ENCODE measurements around the gene INPP4B.
A peak's percentile ranks its signal among the peaks of the same experiment; 100 is the strongest.

Gene INPP4B

DNA sequence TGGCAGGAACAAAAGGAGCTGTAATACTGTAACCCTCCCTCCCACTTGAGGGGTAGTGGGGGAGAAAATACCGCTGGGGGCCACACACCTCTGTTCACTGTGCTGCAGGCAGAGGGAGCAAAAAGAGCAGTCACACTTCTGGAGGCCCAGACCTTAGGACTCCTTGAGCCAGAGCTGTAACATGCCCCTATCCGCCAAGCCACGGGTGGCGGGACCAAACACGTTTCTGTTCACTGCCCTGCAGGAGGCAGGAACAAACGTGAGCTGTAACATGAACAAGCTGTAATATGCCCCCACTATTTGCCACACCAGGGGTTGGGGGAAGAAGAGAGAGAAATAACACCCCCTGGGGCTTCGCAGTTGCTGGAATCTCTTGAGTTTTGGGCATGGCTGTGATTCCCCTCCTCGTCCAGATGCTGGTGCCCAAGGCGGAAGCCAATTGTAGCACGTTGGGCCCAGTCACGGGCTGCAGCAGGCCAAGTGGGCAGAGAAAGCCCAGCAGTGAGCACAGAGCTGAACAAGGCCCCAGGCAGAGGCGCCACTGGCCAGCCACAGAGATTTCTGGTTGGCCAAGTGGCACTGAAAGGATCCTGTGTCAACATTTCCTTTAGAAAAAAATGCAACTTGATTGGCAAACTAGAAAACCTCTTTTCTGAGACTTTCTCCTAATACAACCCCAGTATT, 509.7 kb downstream of the INPP4B start:
- Mint-ChIP-seq H3K27ac (no peak overlapping the region), H3K36me3 (no peaks in the 10 kb centered on the region), H3K4me3 (no peak overlapping the region), H3K27me3 (no peaks in the 10 kb centered on the region), H3K4me1 (no peaks in the 10 kb centered on the region), H3K9me3 (peaks cover 3% of the 10 kb centered on the region)
- ATAC-seq = peak; percentile 43

DNA sequence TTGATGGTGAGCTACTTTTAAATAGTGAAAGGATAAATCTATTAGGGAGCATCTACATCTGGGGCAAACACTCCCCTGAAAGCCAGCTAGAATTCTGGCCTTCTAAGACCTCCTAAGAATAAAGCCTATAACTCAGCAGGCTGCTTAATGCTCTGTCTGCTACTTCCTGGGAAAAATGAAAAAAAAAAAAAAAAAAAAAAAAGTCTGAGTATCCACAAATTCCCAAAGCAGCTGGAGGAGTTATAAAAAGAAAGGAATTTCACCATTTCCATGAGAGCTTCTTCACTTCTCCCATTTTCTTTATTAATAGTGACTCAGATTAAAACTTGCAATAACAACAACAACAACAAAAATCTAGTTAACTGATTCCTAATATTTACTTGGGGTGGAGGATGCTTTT, 511.2 kb downstream of the INPP4B start:
- no peak for ATAC-seq
- no peaks in the 10 kb centered on the region for H3K27me3 Mint-ChIP-seq
- H3K9me3 Mint-ChIP-seq = peaks cover 3% of the 10 kb centered on the region
- no peak overlapping the region for H3K4me3 Mint-ChIP-seq
- H3K36me3 Mint-ChIP-seq = no peaks in the 10 kb centered on the region
- no peak overlapping the region for H3K27ac Mint-ChIP-seq
- no peaks in the 10 kb centered on the region for H3K4me1 Mint-ChIP-seq

DNA sequence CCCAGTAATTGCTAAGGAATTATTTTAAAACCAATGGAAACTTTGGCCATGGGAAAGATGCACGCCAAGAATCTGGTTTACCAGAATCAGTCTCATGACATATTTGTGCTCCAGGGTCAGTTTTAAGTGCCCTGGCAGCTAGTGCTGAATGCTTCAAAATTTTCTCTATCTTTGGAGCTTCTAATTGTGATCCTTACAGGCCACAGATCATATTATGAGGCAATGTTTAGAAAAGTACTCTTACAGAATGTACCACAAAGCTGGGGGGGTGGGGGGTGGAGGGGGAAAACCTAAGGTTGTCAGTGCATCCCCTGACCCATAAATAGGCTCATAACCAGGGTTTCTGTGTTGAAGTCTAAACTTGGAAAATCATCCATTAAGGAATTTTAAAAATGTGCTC, 514.5 kb downstream of the INPP4B start:
- Mint-ChIP-seq H3K4me3 (no peak overlapping the region), H3K27ac (no peak overlapping the region), H3K36me3 (no peaks in the 10 kb centered on the region), H3K27me3 (no peaks in the 10 kb centered on the region), H3K9me3 (peaks cover 3% of the 10 kb centered on the region), H3K4me1 (no peaks in the 10 kb centered on the region)
- ATAC-seq = no peak

DNA sequence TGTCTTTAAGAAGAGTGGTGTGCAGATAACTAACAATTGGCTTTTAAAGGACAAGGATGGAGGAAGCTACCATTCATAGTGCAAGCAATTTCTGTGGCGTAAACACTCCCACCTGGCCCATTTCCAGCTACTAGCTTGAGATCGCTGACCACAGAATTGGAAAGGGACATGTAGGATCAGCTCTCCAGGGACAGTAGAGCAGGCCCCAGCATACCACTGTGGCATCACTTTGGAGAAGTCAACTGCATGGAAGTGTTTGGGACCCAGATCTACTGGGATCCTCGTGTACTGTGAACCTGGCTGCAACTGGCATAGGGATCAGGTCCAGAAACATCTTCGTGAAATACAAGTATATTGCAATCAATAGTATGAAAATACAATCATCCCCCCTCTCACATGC, 515.0 kb downstream of the INPP4B start:
- H3K36me3 Mint-ChIP-seq = no peaks in the 10 kb centered on the region
- H3K27ac Mint-ChIP-seq = no peak overlapping the region
- H3K27me3 Mint-ChIP-seq = no peaks in the 10 kb centered on the region
- H3K9me3 Mint-ChIP-seq = peaks cover 3% of the 10 kb centered on the region
- H3K4me1 Mint-ChIP-seq = no peaks in the 10 kb centered on the region
- no peak for ATAC-seq
- H3K4me3 Mint-ChIP-seq = no peak overlapping the region

DNA sequence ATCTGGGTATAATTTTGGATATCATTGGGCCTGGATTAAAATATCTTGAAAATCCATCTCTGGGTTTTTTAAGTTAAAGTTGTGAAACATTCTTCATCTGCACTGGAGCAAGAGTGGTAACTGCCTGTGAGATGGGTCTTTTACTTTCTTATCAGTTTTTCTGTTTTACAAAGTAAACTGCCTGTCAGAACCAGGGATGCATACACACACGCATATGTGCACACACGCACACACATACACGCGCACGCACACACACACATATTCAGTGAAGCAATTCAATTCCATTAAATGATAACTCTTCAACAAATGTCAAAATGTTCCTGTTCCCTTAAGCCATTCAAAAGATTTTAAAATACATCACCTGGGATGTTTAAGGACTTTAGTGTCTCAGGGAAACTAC, 515.8 kb downstream of the INPP4B start:
- Mint-ChIP-seq H3K36me3 (no peaks in the 10 kb centered on the region), H3K27me3 (no peaks in the 10 kb centered on the region), H3K27ac (no peak overlapping the region), H3K4me1 (no peaks in the 10 kb centered on the region), H3K4me3 (no peak overlapping the region), H3K9me3 (peaks cover 3% of the 10 kb centered on the region)
- no peak for ATAC-seq

DNA sequence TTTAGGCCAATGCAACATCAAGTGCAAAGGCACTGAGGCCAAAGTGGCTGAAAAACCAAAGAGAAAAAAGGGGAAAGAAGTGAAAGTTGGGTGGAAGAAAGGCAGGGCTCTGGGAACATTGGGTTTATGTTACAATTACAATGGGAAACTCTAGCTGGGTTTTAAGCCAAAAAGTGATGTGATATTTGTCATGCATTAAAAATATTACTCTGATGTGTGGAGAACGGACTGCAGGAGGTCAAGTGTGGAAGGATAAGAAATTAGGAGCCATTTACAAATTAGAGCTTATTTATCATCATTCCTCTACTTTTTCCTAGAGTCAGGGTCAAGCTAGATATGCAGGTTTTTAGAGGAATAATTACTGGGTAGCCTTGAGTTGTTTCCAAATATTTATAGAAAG, 516.8 kb downstream of the INPP4B start:
- H3K27ac Mint-ChIP-seq = no peak overlapping the region
- H3K9me3 Mint-ChIP-seq = peaks cover 3% of the 10 kb centered on the region
- H3K36me3 Mint-ChIP-seq = no peaks in the 10 kb centered on the region
- no peak for ATAC-seq
- no peaks in the 10 kb centered on the region for H3K27me3 Mint-ChIP-seq
- no peak overlapping the region for H3K4me3 Mint-ChIP-seq
- H3K4me1 Mint-ChIP-seq = no peaks in the 10 kb centered on the region

DNA sequence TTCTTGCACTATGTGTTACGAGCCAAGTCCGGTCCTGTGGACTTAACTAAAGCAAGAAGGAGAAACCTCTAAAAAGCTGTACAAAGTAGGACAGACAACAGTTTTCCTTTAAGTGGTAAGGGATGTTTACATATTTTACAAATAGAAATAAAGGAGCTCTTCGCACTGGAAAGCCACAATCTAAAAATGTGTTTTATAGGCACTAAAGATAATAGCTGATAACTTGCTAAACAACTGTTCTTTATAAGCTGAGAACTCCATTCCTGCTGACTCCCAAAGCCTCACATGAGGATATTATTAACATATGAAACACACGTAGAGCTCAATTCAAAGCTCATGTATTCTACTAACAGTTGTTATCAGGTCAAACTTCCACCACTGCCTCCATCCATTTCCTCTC, 519.9 kb downstream of the INPP4B start:
- no peak overlapping the region for H3K27ac Mint-ChIP-seq
- H3K4me1 Mint-ChIP-seq = no peaks in the 10 kb centered on the region
- no peaks in the 10 kb centered on the region for H3K27me3 Mint-ChIP-seq

DNA sequence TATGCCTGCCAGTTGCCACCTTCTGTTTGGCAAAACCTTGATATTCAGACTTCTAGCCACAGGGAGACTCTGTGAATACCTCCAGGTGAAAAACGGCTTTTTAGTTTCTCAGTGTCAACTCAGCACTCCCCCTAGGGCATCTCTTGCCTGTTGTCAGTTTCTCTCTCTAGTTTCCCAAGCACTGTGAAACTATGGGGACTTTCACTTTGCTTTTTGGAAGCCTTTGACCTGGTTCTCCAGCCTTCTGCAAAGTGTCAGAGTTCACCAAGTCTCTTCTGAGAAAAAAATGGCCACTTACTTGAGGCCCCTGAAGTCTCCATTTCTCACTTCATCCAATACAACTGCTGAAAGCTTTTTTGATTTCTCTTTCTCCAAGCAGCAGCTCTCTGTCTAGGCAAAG, 521.5 kb downstream of the INPP4B start:
- Mint-ChIP-seq H3K4me1 (no peaks in the 10 kb centered on the region), H3K27ac (no peak overlapping the region), H3K36me3 (no peaks in the 10 kb centered on the region), H3K27me3 (no peaks in the 10 kb centered on the region), H3K9me3 (peaks cover 4% of the 10 kb centered on the region), H3K4me3 (no peak overlapping the region)
- no peak for ATAC-seq

More for the DNA sequence above, 519.9 kb downstream of the INPP4B start:
- no peak for ATAC-seq
- no peak overlapping the region for H3K4me3 Mint-ChIP-seq
- H3K9me3 Mint-ChIP-seq = peaks cover 4% of the 10 kb centered on the region
- no peaks in the 10 kb centered on the region for H3K36me3 Mint-ChIP-seq

DNA sequence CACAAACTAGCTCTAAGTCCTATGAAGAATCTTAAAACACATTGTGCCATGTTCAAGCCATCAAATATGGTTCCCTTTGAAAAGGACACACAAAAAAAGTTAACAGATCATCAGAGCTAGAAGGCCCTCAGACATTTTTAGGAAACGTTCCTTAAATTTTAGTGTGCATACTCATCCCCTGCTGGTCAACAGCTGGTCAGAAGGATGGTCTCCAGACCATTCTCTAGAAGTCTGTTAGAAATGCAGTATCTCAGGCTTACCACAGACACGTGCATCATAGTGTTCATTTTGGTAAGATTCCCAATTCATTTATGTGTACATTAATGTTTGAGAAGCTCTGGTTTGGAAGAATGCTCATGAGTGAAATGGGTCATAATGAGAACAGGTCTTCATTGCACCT, 523.1 kb downstream of the INPP4B start:
- Mint-ChIP-seq H3K9me3 (peaks cover 4% of the 10 kb centered on the region), H3K4me1 (no peaks in the 10 kb centered on the region), H3K36me3 (no peaks in the 10 kb centered on the region), H3K27ac (no peak overlapping the region), H3K27me3 (no peaks in the 10 kb centered on the region), H3K4me3 (no peak overlapping the region)
- ATAC-seq = no peak

DNA sequence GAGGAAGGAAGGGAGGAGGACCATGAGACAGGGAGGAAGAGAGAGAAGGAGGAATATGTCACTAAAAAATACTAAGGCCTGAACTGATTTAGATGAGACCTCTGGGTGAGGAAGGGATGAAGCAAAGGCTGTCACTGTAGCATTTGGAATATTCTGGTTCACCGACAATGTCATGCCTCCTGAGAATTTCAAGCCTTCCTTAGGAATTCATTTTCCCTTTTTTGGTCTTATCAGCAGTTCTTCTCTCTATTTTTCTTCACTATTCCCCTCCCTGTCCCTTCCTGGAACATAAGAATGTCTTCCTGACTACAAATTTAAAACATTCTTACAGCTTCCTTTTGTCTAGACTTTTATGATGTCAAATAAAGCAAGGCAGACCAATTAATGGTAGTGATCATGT, 527.8 kb downstream of the INPP4B start:
- H3K9me3 Mint-ChIP-seq = peaks cover 6% of the 10 kb centered on the region
- no peaks in the 10 kb centered on the region for H3K27me3 Mint-ChIP-seq
- no peak for ATAC-seq
- H3K4me3 Mint-ChIP-seq = no peak overlapping the region
- H3K4me1 Mint-ChIP-seq = no peaks in the 10 kb centered on the region
- H3K36me3 Mint-ChIP-seq = no peaks in the 10 kb centered on the region
- H3K27ac Mint-ChIP-seq = no peak overlapping the region

DNA sequence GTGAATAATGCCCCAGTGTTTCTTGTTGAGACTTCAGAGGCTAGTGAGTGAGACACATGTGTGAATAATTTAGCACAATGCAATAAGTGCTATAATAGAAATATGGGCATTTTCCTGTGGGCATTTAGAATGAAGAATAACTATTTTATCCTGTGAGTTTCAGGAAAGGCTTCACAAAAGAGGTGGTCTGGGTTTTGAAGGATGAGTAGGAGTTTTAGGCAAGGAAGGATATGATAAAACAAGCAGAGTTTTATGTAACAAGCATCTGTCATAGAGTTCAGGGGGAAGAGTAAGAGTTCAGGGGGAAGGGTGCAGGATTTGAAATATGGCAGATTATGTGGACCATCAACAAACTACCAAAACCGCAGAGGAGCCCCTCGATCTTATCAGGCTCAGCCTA, 529.2 kb downstream of the INPP4B start:
- no peaks in the 10 kb centered on the region for H3K4me1 Mint-ChIP-seq
- H3K9me3 Mint-ChIP-seq = peaks cover 6% of the 10 kb centered on the region
- ATAC-seq = no peak
- no peaks in the 10 kb centered on the region for H3K36me3 Mint-ChIP-seq
- no peaks in the 10 kb centered on the region for H3K27me3 Mint-ChIP-seq
- H3K4me3 Mint-ChIP-seq = no peak overlapping the region
- no peak overlapping the region for H3K27ac Mint-ChIP-seq

DNA sequence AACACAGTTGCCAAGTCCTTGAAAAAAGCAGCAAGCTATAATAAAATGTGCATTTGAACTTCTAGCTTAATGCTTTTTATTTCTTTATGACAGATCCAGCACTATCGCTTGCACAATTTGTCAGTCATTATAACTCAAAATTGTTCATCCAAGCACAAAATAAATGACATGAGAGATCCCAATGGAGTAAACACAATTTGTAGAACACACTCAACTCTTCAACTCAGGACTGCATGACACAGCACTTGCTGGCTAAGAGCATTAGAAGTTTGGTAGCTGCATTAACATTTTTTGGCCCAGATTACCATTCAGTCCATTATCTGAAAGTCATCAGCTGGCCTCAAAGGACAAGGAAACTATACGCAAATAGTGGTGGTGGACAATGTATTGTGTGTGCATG, 530.1 kb downstream of the INPP4B start:
- Mint-ChIP-seq H3K36me3 (no peaks in the 10 kb centered on the region), H3K4me3 (no peak overlapping the region), H3K9me3 (peaks cover 3% of the 10 kb centered on the region), H3K27me3 (no peaks in the 10 kb centered on the region), H3K4me1 (no peaks in the 10 kb centered on the region), H3K27ac (no peak overlapping the region)
- no peak for ATAC-seq

DNA sequence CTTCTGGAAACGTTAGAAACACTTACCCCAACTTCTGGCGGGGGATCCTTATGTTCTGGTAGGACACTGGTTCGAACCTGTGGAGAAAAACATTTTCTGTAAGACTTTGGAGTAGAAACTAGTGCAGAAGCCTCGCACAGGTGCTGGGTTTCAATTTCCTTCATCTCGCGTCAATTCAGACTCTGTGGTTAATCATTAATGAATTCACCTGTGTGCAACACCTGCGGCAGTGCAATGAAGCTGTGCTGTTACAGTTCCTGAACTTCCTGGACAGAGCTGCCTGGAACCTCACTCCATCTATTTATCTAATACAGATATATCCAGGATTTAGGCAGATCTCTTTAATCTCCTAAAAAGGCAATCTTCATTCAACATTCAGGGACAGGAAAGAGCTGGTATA, 531.4 kb downstream of the INPP4B start:
- peaks cover 3% of the 10 kb centered on the region for H3K9me3 Mint-ChIP-seq
- no peak overlapping the region for H3K27ac Mint-ChIP-seq
- H3K4me1 Mint-ChIP-seq = no peaks in the 10 kb centered on the region
- no peak overlapping the region for H3K4me3 Mint-ChIP-seq
- H3K27me3 Mint-ChIP-seq = no peaks in the 10 kb centered on the region
- ATAC-seq = no peak
- no peaks in the 10 kb centered on the region for H3K36me3 Mint-ChIP-seq

DNA sequence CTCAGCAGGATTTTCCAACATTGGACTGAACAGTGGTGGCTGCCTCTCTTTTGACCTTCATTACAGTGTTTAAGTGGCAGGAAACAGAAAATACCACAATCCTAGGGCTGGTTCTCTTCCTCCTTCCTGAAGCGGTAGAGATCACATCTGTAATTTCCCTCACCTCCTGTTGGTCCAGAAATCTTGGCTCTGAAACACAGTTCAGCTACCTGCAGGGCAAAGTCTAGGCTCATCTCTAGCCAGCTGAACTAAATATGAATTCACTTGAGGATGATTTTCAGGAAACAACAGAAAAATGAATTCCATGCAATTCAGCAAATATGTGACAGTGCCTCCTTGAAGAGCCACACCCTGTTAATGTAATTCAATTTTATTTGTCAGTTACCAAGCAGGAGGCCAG, 531.9 kb downstream of the INPP4B start:
- H3K27ac Mint-ChIP-seq = no peak overlapping the region

DNA sequence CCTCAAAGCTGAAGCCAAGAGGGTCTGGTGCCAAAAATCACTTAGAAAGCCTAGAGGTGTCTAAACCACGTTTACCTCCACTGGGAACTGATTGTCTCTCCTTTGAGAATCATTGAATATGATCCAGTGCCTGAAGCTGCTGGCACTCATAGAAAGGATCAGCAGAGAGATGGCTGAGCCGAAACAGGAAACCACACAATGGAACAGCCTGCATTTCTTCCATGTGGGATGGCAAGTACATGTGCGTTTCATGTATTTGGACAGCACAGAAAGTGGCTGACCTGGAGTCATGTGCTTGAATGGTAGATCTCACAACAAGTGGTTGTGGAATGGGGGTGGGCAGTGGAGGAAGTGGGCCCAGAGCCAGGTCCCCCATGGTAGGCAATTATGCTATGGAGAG, 533.7 kb downstream of the INPP4B start:
- H3K4me3 Mint-ChIP-seq = no peak overlapping the region
- no peaks in the 10 kb centered on the region for H3K36me3 Mint-ChIP-seq
- H3K27ac Mint-ChIP-seq = no peak overlapping the region
- no peak for ATAC-seq
- H3K4me1 Mint-ChIP-seq = no peaks in the 10 kb centered on the region
- H3K9me3 Mint-ChIP-seq = peaks cover 3% of the 10 kb centered on the region
- H3K27me3 Mint-ChIP-seq = no peaks in the 10 kb centered on the region

More for the DNA sequence above, 531.9 kb downstream of the INPP4B start:
- peaks cover 3% of the 10 kb centered on the region for H3K9me3 Mint-ChIP-seq
- H3K4me1 Mint-ChIP-seq = no peaks in the 10 kb centered on the region
- ATAC-seq = no peak
- no peaks in the 10 kb centered on the region for H3K36me3 Mint-ChIP-seq
- no peaks in the 10 kb centered on the region for H3K27me3 Mint-ChIP-seq
- no peak overlapping the region for H3K4me3 Mint-ChIP-seq

DNA sequence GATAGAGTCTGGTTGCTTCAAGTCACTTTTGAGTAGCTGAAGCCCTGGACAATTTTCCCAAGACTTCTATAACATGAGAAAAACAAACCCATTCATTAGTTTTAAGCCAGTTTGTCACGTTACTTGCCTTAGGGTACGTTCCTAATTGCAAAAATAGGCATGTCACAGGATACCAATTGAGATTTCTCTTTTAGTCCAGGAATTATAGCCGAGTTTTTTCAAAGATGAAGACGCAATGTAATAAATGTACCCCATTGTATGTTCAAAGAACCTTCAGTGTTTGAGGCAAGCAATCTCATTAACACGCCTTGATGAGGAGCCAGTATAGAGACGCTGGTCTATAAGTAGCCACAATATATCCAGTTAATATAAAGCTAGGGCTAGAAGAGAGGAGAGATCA, 534.2 kb downstream of the INPP4B start:
- H3K4me1 Mint-ChIP-seq = no peaks in the 10 kb centered on the region

DNA sequence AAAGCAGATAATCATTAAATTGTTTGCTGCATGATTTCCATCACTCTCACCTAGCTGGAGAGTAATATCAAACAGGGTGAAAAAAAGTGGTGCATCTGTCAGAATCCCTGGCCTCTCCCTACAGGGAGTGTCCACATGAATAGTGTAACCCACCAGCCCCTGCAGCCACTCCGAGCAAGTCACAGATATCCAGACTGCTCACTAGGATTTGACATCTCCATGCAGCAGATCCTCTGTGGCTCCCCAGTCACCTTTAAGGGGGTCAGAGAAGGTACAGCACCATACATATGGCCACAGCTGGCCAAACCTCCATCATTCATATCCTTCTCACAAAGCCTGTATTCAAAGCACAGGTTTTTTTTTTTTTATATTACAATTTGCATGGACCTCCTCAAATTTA, 536.3 kb downstream of the INPP4B start:
- peak; percentile 20 for ATAC-seq
- Mint-ChIP-seq H3K36me3 (no peaks in the 10 kb centered on the region), H3K4me1 (no peaks in the 10 kb centered on the region), H3K27me3 (no peaks in the 10 kb centered on the region), H3K4me3 (no peak overlapping the region), H3K9me3 (no peaks in the 10 kb centered on the region), H3K27ac (no peak overlapping the region)

More for the DNA sequence above, 534.2 kb downstream of the INPP4B start:
- ATAC-seq = no peak
- peaks cover 2% of the 10 kb centered on the region for H3K9me3 Mint-ChIP-seq
- no peaks in the 10 kb centered on the region for H3K27me3 Mint-ChIP-seq
- H3K27ac Mint-ChIP-seq = no peak overlapping the region
- no peak overlapping the region for H3K4me3 Mint-ChIP-seq
- H3K36me3 Mint-ChIP-seq = no peaks in the 10 kb centered on the region

All from stimulated activated memory B cell treated with anti-CD40 and anti-IgM and Interleukin-4, amounts not matched to agents 10 μg/mL and 1 μg/mL and 100 μg/mL, for 72 hours (primary cell).